ENCODE measurements around the gene TM7SF2.

The TM7SF2 gene

GRCh38 chr11:65103476-65103875, 8.2 kb upstream of the TM7SF2 start:
- Mint-ChIP-seq H3K4me1 (no peaks in the 10 kb centered on the region), H3K4me3 (no peak overlapping the region), H3K9me3 (no peaks in the 10 kb centered on the region), H3K27ac (peak overlapping the region; percentile 65), H3K36me3 (peaks cover 67% of the 10 kb centered on the region)
- no peak for ATAC-seq
- DNase-seq (ENCODE audit: low spot score in 2 of 2): no peak

GRCh38 chr11:65104628-65105027, 7.0 kb upstream of the TM7SF2 start:
- Mint-ChIP-seq H3K27ac (peak overlapping the region; percentile 70), H3K36me3 (peaks cover 67% of the 10 kb centered on the region), H3K4me3 (no peak overlapping the region), H3K4me1 (no peaks in the 10 kb centered on the region), H3K9me3 (no peaks in the 10 kb centered on the region)
- ATAC-seq (no peak), DNase-seq (ENCODE audit: low spot score in 2 of 2) (no peak)

GRCh38 chr11:65107078-65107477, 4.6 kb upstream of the TM7SF2 start:
- peak overlapping the region; percentile 70 for H3K27ac Mint-ChIP-seq
- H3K4me1 Mint-ChIP-seq: peaks cover 21% of the 10 kb centered on the region
- H3K4me3 Mint-ChIP-seq: no peak overlapping the region
- ATAC-seq (no peak), DNase-seq (ENCODE audit: low spot score in 2 of 2) (no peak)
- H3K36me3 Mint-ChIP-seq: peaks cover 72% of the 10 kb centered on the region
- H3K9me3 Mint-ChIP-seq: no peaks in the 10 kb centered on the region

- no peak for ATAC-seq
- no peak overlapping the region for H3K4me3 Mint-ChIP-seq
- peaks cover 72% of the 10 kb centered on the region for H3K36me3 Mint-ChIP-seq
- no peak for DNase-seq (ENCODE audit: low spot score in 2 of 2)
- H3K9me3 Mint-ChIP-seq: no peaks in the 10 kb centered on the region
- peaks cover 29% of the 10 kb centered on the region for H3K4me1 Mint-ChIP-seq
- H3K27ac Mint-ChIP-seq: no peak overlapping the region
Measured at GRCh38 chr11:65107751-65108468, 3.8 kb upstream of the TM7SF2 start.

GRCh38 chr11:65108469-65109123, 3.1 kb upstream of the TM7SF2 start:
- Mint-ChIP-seq H3K27ac (no peak overlapping the region), H3K4me3 (no peak overlapping the region), H3K4me1 (peaks cover 35% of the 10 kb centered on the region), H3K9me3 (no peaks in the 10 kb centered on the region), H3K36me3 (peaks cover 70% of the 10 kb centered on the region)
- DNase-seq (ENCODE audit: low spot score in 2 of 2) (no peak), ATAC-seq (no peak)

GRCh38 chr11:65109231-65110198, 2.2 kb upstream of the TM7SF2 start:
- DNase-seq (ENCODE audit: low spot score in 2 of 2): no peak
- Mint-ChIP-seq H3K4me1 (peaks cover 37% of the 10 kb centered on the region), H3K4me3 (no peak overlapping the region), H3K36me3 (peaks cover 67% of the 10 kb centered on the region), H3K9me3 (no peaks in the 10 kb centered on the region), H3K27ac (peak overlapping the region; percentile 75)
- ATAC-seq: no peak

GRCh38 chr11:65110354-65110861, 1.3 kb upstream of the TM7SF2 start:
- peak overlapping the region; percentile 11 for H3K4me3 Mint-ChIP-seq
- ATAC-seq: peak; percentile 60

GRCh38 chr11:65111159-65111743, 421 bp upstream of the TM7SF2 start:
- Mint-ChIP-seq H3K27ac (peak overlapping the region; percentile 95), H3K9me3 (no peaks in the 10 kb centered on the region), H3K4me1 (peaks cover 48% of the 10 kb centered on the region), H3K36me3 (peaks cover 62% of the 10 kb centered on the region), H3K4me3 (peak overlapping the region; percentile 97)
- ATAC-seq: no peak
- DNase-seq (ENCODE audit: low spot score in 2 of 2): no peak

More at GRCh38 chr11:65110354-65110861, 1.3 kb upstream of the TM7SF2 start:
- peaks cover 63% of the 10 kb centered on the region for H3K36me3 Mint-ChIP-seq
- H3K27ac Mint-ChIP-seq: peak overlapping the region; percentile 75
- no peaks in the 10 kb centered on the region for H3K9me3 Mint-ChIP-seq
- peak; percentile 100 for DNase-seq (ENCODE audit: low spot score in 2 of 2)
- H3K4me1 Mint-ChIP-seq: peaks cover 40% of the 10 kb centered on the region

GRCh38 chr11:65112546-65113360, 1.1 kb downstream of the TM7SF2 start:
- peak overlapping the region; percentile 97 for H3K4me3 Mint-ChIP-seq
- ATAC-seq (peak; percentile 66), DNase-seq (ENCODE audit: low spot score in 2 of 2) (peak; percentile 79 to 90)
- no peaks in the 10 kb centered on the region for H3K9me3 Mint-ChIP-seq
- H3K4me1 Mint-ChIP-seq: peaks cover 50% of the 10 kb centered on the region
- peaks cover 74% of the 10 kb centered on the region for H3K36me3 Mint-ChIP-seq
- peak overlapping the region; percentile 95 for H3K27ac Mint-ChIP-seq

- peaks cover 56% of the 10 kb centered on the region for H3K4me1 Mint-ChIP-seq
- ATAC-seq (no peak), DNase-seq (ENCODE audit: low spot score in 2 of 2) (no peak)
- peaks cover 81% of the 10 kb centered on the region for H3K36me3 Mint-ChIP-seq
- H3K4me3 Mint-ChIP-seq: peak overlapping the region; percentile 97
- H3K27ac Mint-ChIP-seq: peak overlapping the region; percentile 95
- H3K9me3 Mint-ChIP-seq: no peaks in the 10 kb centered on the region
Measured at GRCh38 chr11:65113361-65113756, 1.7 kb downstream of the TM7SF2 start.

GRCh38 chr11:65113839-65114238, 2.2 kb downstream of the TM7SF2 start:
- peaks cover 61% of the 10 kb centered on the region for H3K4me1 Mint-ChIP-seq
- no peaks in the 10 kb centered on the region for H3K9me3 Mint-ChIP-seq
- ATAC-seq (no peak), DNase-seq (ENCODE audit: low spot score in 2 of 2) (no peak)
- peak overlapping the region; percentile 97 for H3K4me3 Mint-ChIP-seq
- peaks cover 84% of the 10 kb centered on the region for H3K36me3 Mint-ChIP-seq
- peak overlapping the region; percentile 95 for H3K27ac Mint-ChIP-seq

- Mint-ChIP-seq H3K4me1 (peaks cover 65% of the 10 kb centered on the region), H3K27ac (peak overlapping the region; percentile 95), H3K4me3 (peak overlapping the region; percentile 97), H3K9me3 (no peaks in the 10 kb centered on the region), H3K36me3 (peaks cover 84% of the 10 kb centered on the region)
- no peak for DNase-seq (ENCODE audit: low spot score in 2 of 2)
- no peak for ATAC-seq
Measured at GRCh38 chr11:65114538-65115171, 3.0 kb downstream of the TM7SF2 start.

GRCh38 chr11:65115361-65116082, 3.9 kb downstream of the TM7SF2 start:
- DNase-seq (ENCODE audit: low spot score in 2 of 2): no peak
- peaks cover 65% of the 10 kb centered on the region for H3K4me1 Mint-ChIP-seq
- no peaks in the 10 kb centered on the region for H3K9me3 Mint-ChIP-seq
- peak overlapping the region; percentile 67 for H3K27ac Mint-ChIP-seq
- peak overlapping the region; percentile 80 for H3K4me3 Mint-ChIP-seq
- peaks cover 84% of the 10 kb centered on the region for H3K36me3 Mint-ChIP-seq
- ATAC-seq: no peak

Data from stimulated activated effector memory CD8-positive, alpha-beta T cell treated with anti-CD3 and anti-CD28 coated beads, Interleukin-12 subunit alpha, Interleukin-12 subunit beta, amount 100 ng/mL, for 72 hours (primary cell).